Muscle layer of colon (tissue), 2 donors: ENCODE data around the gene IGSF1.

Experiments
- H3K27ac ChIP-seq: one replicate; pipeline ENCODE4 v1.7.0; 2013; ENCODE audit warnings: low read depth, mild to moderate bottlenecking, low read length, moderate library complexity
- H3K27me3 ChIP-seq, 2 donors: one replicate each; pipeline ENCODE4 v1.7.0; 2013; ENCODE audit warnings: low read length in 2 of 2, mild to moderate bottlenecking in 2 of 2; ENCODE audit not compliant: insufficient read depth in 2 of 2, control insufficient read depth in 1 of 2
- H3K36me3 ChIP-seq: one replicate; pipeline ENCODE4 v1.7.0; 2013; ENCODE audit warnings: mild to moderate bottlenecking, low read length; ENCODE audit not compliant: insufficient read depth
- H3K4me1 ChIP-seq: one replicate; pipeline ENCODE4 v1.7.0; 2013; ENCODE audit warnings: mild to moderate bottlenecking, low read length; ENCODE audit not compliant: insufficient read depth
- H3K4me3 ChIP-seq, 2 donors: one replicate each; pipeline ENCODE4 v1.7.0; 2013; ENCODE audit warnings: low read length in 2 of 2, low read depth in 1 of 2, mild to moderate bottlenecking in 1 of 2, moderate library complexity in 1 of 2
- H3K9ac ChIP-seq: one replicate; pipeline ENCODE4 v1.7.0; 2013; ENCODE audit warnings: low read length
- H3K9me3 ChIP-seq: one replicate; pipeline ENCODE4 v1.7.0; 2013; ENCODE audit warnings: mild to moderate bottlenecking, low read length
- donor health status: abdominal sarcoma.
- donor health status: Adenocarcinoma of cecum.

Gene IGSF1

GRCh38 chrX:131288738-131289511 lies at the start of gene IGSF1:
Gene IGSF1 (minus strand): TSS chrX:131289306. CDS start chrX:131286674, 2,632 bp downstream.
- peaks cover 5 to 9% of the 10 kb centered on the region in 2 donors for H3K27me3 ChIP-seq

GRCh38 chrX:131332331-131332730 lies 43.2 kb upstream of the IGSF1 start:
- H3K9me3 ChIP-seq: no peaks in the 10 kb centered on the region
- H3K4me3 ChIP-seq: no peak overlapping the region
- no peaks in the 10 kb centered on the region for H3K36me3 ChIP-seq
- H3K4me1 ChIP-seq: no peaks in the 10 kb centered on the region
- H3K9ac ChIP-seq: no peak overlapping the region
- H3K27ac ChIP-seq: no peak overlapping the region
- no peaks in the 10 kb centered on the region for H3K27me3 ChIP-seq

More at GRCh38 chrX:131288738-131289511, at the start of gene IGSF1:
- no peaks in the 10 kb centered on the region for H3K36me3 ChIP-seq
- H3K9me3 ChIP-seq: no peaks in the 10 kb centered on the region
- peak within 1 kb of the TSS; percentile 32 to 36 for H3K4me3 ChIP-seq
- no peak within 1 kb of the TSS for H3K9ac ChIP-seq
- H3K27ac ChIP-seq: no peak within 1 kb of the TSS
- peaks cover 5% of the 10 kb centered on the region for H3K4me1 ChIP-seq

GRCh38 chrX:131331152-131331551 lies 42.0 kb upstream of the IGSF1 start:
- no peaks in the 10 kb centered on the region for H3K4me1 ChIP-seq
- no peak overlapping the region for H3K9ac ChIP-seq
- no peak overlapping the region for H3K4me3 ChIP-seq
- no peaks in the 10 kb centered on the region for H3K27me3 ChIP-seq
- H3K9me3 ChIP-seq: no peaks in the 10 kb centered on the region
- no peak overlapping the region for H3K27ac ChIP-seq
- H3K36me3 ChIP-seq: no peaks in the 10 kb centered on the region

- Histone ChIP-seq H3K4me3 (no peak overlapping the region), H3K27me3 (no peaks in the 10 kb centered on the region), H3K9ac (no peak overlapping the region), H3K27ac (no peak overlapping the region), H3K36me3 (no peaks in the 10 kb centered on the region), H3K9me3 (no peaks in the 10 kb centered on the region), H3K4me1 (no peaks in the 10 kb centered on the region)
Measured at GRCh38 chrX:131330735-131331134, 41.6 kb upstream of the IGSF1 start.

- Histone ChIP-seq H3K27ac (no peak overlapping the region), H3K4me1 (no peaks in the 10 kb centered on the region), H3K27me3 (peaks cover 0 to 5% of the 10 kb centered on the region in 2 donors), H3K9ac (no peak overlapping the region), H3K4me3 (no peak overlapping the region), H3K9me3 (no peaks in the 10 kb centered on the region), H3K36me3 (no peaks in the 10 kb centered on the region)
Measured at GRCh38 chrX:131322651-131323050, 33.5 kb upstream of the IGSF1 start.

DNA sequence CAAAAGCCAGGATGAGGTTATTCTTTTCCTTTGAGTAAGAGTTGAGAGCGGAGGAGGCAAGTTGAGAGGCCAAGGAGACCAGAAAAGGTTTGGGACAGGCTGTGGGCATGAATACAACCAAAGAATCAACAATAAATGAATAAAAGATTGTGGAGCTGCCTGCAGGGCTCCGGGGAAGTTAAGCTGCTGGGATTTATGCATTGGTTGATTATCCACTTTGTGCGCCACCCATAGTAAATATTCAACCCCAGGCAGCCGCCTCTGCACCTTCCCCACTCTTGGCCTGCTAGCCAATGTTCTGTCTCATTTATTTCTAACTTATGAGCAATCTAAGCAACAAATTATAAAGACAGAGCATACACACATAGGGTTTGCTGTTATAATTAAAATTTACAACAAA lies 28.2 kb upstream of the IGSF1 start:
- Histone ChIP-seq H3K27ac (no peak overlapping the region), H3K36me3 (no peaks in the 10 kb centered on the region), H3K27me3 (no peaks in the 10 kb centered on the region), H3K4me3 (no peak overlapping the region), H3K4me1 (no peaks in the 10 kb centered on the region), H3K9me3 (no peaks in the 10 kb centered on the region), H3K9ac (no peak overlapping the region)

DNA sequence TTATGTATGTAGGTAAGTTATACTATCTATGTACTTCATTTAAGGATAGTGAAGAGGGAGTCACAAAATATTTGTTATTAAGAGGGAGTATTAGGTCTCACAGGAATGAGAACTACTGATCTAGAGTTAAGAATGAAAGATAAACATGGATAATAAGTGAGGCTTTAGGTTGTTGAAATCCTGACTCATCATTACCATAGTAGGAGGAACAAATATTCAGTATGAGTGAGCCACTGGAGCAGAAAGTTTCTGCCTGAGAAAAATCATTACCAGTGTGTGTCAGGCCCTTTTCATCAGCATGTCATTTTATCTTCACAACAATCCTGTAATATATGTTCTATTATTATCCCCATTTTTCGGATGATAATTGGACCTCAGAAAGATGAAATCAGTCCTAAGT lies 27.2 kb upstream of the IGSF1 start:
- Histone ChIP-seq H3K4me1 (no peaks in the 10 kb centered on the region), H3K36me3 (no peaks in the 10 kb centered on the region), H3K9ac (no peak overlapping the region), H3K27me3 (no peaks in the 10 kb centered on the region), H3K27ac (no peak overlapping the region), H3K4me3 (no peak overlapping the region), H3K9me3 (no peaks in the 10 kb centered on the region)

DNA sequence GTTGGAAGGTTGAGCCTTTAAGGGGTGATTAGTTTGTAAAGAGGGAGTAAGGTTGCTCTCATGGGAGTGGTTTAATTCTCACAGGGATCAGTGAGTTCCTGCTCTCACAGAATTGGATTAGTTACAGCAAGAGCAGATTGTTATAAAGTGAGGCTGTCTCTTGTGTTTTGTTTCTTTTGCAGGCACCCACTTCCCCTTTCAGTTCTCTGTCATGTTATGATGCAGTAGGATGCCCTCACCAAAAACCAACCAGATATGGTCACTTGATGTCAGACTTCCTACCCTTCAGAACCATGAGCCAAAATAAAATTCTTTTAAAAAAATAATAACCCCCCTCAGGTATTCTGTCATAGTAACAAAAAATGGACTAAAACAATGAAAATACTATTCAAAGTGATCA lies 19.9 kb upstream of the IGSF1 start:
- H3K9ac ChIP-seq: no peak overlapping the region
- H3K4me3 ChIP-seq: no peak overlapping the region
- H3K9me3 ChIP-seq: no peaks in the 10 kb centered on the region

DNA sequence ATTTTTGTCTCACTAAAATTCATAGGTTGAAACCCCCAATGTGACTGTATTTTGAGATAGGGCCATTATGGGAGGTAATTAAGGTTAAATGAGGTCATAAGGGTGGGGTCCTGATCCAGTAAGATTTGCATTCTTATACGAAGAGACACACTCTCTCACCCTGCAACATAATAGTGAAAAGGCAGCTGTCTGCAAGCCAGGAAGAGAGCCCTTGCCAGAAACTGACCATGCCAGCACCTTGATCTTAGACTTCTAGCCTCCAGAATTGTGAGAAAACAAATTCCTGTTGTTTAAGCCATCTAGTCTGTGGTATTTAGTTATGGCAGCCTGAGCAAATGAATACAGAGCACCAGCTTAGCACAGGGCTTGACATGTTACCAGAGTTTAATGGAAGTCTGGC lies 17.5 kb upstream of the IGSF1 start:
- H3K9me3 ChIP-seq: no peaks in the 10 kb centered on the region
- H3K4me1 ChIP-seq: no peaks in the 10 kb centered on the region
- peaks cover 0 to 4% of the 10 kb centered on the region in 2 donors for H3K27me3 ChIP-seq
- no peak overlapping the region for H3K27ac ChIP-seq
- H3K36me3 ChIP-seq: no peaks in the 10 kb centered on the region
- H3K4me3 ChIP-seq: no peak overlapping the region
- H3K9ac ChIP-seq: no peak overlapping the region

More for the DNA sequence above, 19.9 kb upstream of the IGSF1 start:
- Histone ChIP-seq H3K27ac (no peak overlapping the region), H3K4me1 (no peaks in the 10 kb centered on the region), H3K36me3 (no peaks in the 10 kb centered on the region), H3K27me3 (peaks cover 0 to 4% of the 10 kb centered on the region in 2 donors)

DNA sequence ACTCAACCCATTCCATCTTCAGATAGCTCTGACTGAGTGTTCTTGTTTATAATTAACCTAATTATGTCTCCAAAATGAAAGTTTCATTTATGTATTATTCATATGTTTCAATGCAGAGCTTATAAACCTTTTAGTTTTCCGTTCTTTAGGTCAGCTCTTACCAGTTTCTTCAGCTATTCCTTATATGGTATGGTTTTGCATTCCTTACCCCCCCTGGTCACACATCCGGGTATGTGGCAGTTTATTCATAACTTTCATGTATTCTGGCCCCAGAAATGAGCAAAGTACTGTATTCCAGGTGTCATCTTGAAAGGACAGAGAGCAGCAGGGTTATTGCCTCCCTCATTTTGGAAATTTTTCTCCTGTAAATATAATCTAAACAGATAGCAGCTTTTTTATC lies 16.8 kb upstream of the IGSF1 start:
- H3K27ac ChIP-seq: no peak overlapping the region
- no peak overlapping the region for H3K4me3 ChIP-seq
- H3K9ac ChIP-seq: no peak overlapping the region

GRCh38 chrX:131302701-131303100 lies 13.6 kb upstream of the IGSF1 start:
- no peaks in the 10 kb centered on the region for H3K4me1 ChIP-seq
- H3K27ac ChIP-seq: no peak overlapping the region
- H3K4me3 ChIP-seq: no peak overlapping the region
- no peaks in the 10 kb centered on the region for H3K9me3 ChIP-seq
- no peaks in the 10 kb centered on the region for H3K36me3 ChIP-seq
- H3K27me3 ChIP-seq: peaks cover 0 to 4% of the 10 kb centered on the region in 2 donors
- no peak overlapping the region for H3K9ac ChIP-seq

More for the DNA sequence above, 16.8 kb upstream of the IGSF1 start:
- no peaks in the 10 kb centered on the region for H3K4me1 ChIP-seq
- H3K9me3 ChIP-seq: no peaks in the 10 kb centered on the region
- H3K36me3 ChIP-seq: no peaks in the 10 kb centered on the region
- peaks cover 0 to 4% of the 10 kb centered on the region in 2 donors for H3K27me3 ChIP-seq

GRCh38 chrX:131301155-131301554 lies 12.0 kb upstream of the IGSF1 start:
- H3K9me3 ChIP-seq: no peaks in the 10 kb centered on the region
- H3K27ac ChIP-seq: no peak overlapping the region
- H3K36me3 ChIP-seq: no peaks in the 10 kb centered on the region
- H3K4me3 ChIP-seq: no peak overlapping the region
- no peaks in the 10 kb centered on the region for H3K27me3 ChIP-seq
- no peaks in the 10 kb centered on the region for H3K4me1 ChIP-seq
- no peak overlapping the region for H3K9ac ChIP-seq
